SK-N-SH treated with all-trans-retinoic acid at 6 μM for 48 hours (cell line): ENCODE results near the gene ZC3H11A.
A peak's percentile ranks its signal among the peaks of the same experiment; 100 is the strongest.

ENCODE experiments used
- ATAC-seq: fragments of 200-7000 bp; cut with Tn5 transposase; 3 replicates; pipeline ENCODE4 v1.9.1; 2020; ENCODE audit warnings: mild to moderate bottlenecking, moderate library complexity
- ARNTL ChIP-seq: fragments of 450-650 bp; formaldehyde crosslinking; IDR thresholded peaks from 2 replicates; pipeline ENCODE4 v1.5.0; 2020; ENCODE audit warnings: low read depth, mild to moderate bottlenecking, moderate library complexity, borderline replicate concordance
- BACH2 ChIP-seq: fragments of 250-450 bp; sonication (Bioruptor Pico); IDR thresholded peaks from 2 replicates; pipeline ENCODE4 v1.9.0; 2021; ENCODE audit warnings: mild to moderate bottlenecking, borderline replicate concordance
- CSDC2 ChIP-seq: fragments of 250-450 bp; sonication (Bioruptor Pico); IDR thresholded peaks from 2 replicates; pipeline ENCODE4 v1.5.0; 2020; ENCODE audit warnings: mild to moderate bottlenecking, moderate library complexity
- CSRNP3 ChIP-seq: fragments of 250-450 bp; sonication (Bioruptor Pico); IDR thresholded peaks from 2 replicates; pipeline ENCODE4 v1.5.1; 2021; ENCODE audit warnings: mild to moderate bottlenecking, moderate library complexity
- ESRRG ChIP-seq: fragments of 250-450 bp; sonication (Bioruptor Pico); IDR thresholded peaks from 2 replicates; pipeline ENCODE4 v1.6.1; 2021; ENCODE audit warnings: mild to moderate bottlenecking
- GLIS3 ChIP-seq: fragments of 250-450 bp; sonication (Bioruptor Pico); IDR thresholded peaks from 2 replicates; pipeline ENCODE4 v1.5.0; 2020; ENCODE audit warnings: mild to moderate bottlenecking, moderate library complexity
- ISL1 ChIP-seq: fragments of 250-450 bp; sonication (Bioruptor Pico); IDR thresholded peaks from 2 replicates; pipeline ENCODE4 v2.1.2; 2022; ENCODE audit warnings: mild to moderate bottlenecking, moderate library complexity
- OSR1 ChIP-seq: fragments of 250-450 bp; sonication (Bioruptor Pico); IDR thresholded peaks from 2 replicates; pipeline ENCODE4 v1.8.0; 2022; ENCODE audit warnings: moderate library complexity, mild to moderate bottlenecking, inconsistent platforms
- PATZ1 ChIP-seq: fragments of 250-450 bp; sonication (Bioruptor Pico); IDR thresholded peaks from 2 replicates; pipeline ENCODE4 v1.8.0; 2020; ENCODE audit warnings: mild to moderate bottlenecking, moderate library complexity, borderline replicate concordance
- POU6F1 ChIP-seq: fragments of 250-450 bp; sonication (Bioruptor Pico); IDR thresholded peaks from 2 replicates; pipeline ENCODE4 v1.8.0; 2021; ENCODE audit warnings: low read depth, mild to moderate bottlenecking, moderate library complexity, borderline replicate concordance
- PPARA ChIP-seq: fragments of 250-450 bp; sonication (Bioruptor Pico); IDR thresholded peaks from 2 replicates; pipeline ENCODE4 v1.5.0; 2020; ENCODE audit warnings: mild to moderate bottlenecking, borderline replicate concordance
- TCF4 ChIP-seq: fragments of 250-450 bp; sonication (Bioruptor Pico); IDR thresholded peaks from 2 replicates; pipeline ENCODE4 v1.8.0; 2021; ENCODE audit warnings: mild to moderate bottlenecking, moderate library complexity, borderline replicate concordance
- TSHZ2 ChIP-seq: fragments of 250-450 bp; sonication (Bioruptor Pico); IDR thresholded peaks from 2 replicates; pipeline ENCODE4 v1.5.0; 2020; ENCODE audit warnings: mild to moderate bottlenecking, moderate library complexity
- ZC3H10 ChIP-seq: fragments of 250-450 bp; sonication (Bioruptor Pico); IDR thresholded peaks from 2 replicates; pipeline ENCODE4 v1.5.1; 2021; ENCODE audit warnings: mild to moderate bottlenecking, moderate library complexity
- ZFP3 ChIP-seq: fragments of 250-450 bp; sonication (Bioruptor Pico); IDR thresholded peaks from 2 replicates; pipeline ENCODE4 v1.5.0; 2020; ENCODE audit warnings: mild to moderate bottlenecking, moderate library complexity
- ZFP30 ChIP-seq: fragments of 450-650 bp; formaldehyde crosslinking; IDR thresholded peaks from 2 replicates; pipeline ENCODE4 v1.5.0; 2022; ENCODE audit warnings: mild to moderate bottlenecking, moderate library complexity
- ZNF70 ChIP-seq: fragments of 450-650 bp; formaldehyde crosslinking; IDR thresholded peaks from 2 replicates; pipeline ENCODE4 v1.5.0; 2020; ENCODE audit warnings: mild to moderate bottlenecking, moderate library complexity
- ZNF8 ChIP-seq: fragments of 450-650 bp; formaldehyde crosslinking; IDR thresholded peaks from 2 replicates; pipeline ENCODE4 v1.5.0; 2020; ENCODE audit warnings: mild to moderate bottlenecking, moderate library complexity
- TF ChIP-seq, protein P1 (sequence below): fragments of 250-450 bp; sonication (Bioruptor Pico); IDR thresholded peaks from 2 replicates; pipeline ENCODE4 v1.5.1; 2020; ENCODE audit warnings: low read depth, mild to moderate bottlenecking, moderate library complexity

Gene ZC3H11A

GRCh38 chr1:203765029-203765837 lies 30.2 kb upstream of the ZC3H11A start, which contains the start of gene LAX1:
Gene LAX1 (plus strand): TSS chr1:203765183. CDS start chr1:203765566, 383 bp downstream.
- no peak for TF ChIP-seq TCF4 (CRISPR knock-in tag)
- TF ChIP-seq ZFP30 (CRISPR knock-in tag) = no peak
- no peak for TF ChIP-seq ARNTL (CRISPR knock-in tag)
- TF ChIP-seq ZNF8 (CRISPR knock-in tag) = no peak
- TF ChIP-seq ZC3H10 (CRISPR knock-in tag) = no peak
- TF ChIP-seq OSR1 = no peak
- TF ChIP-seq BACH2 = no peak
- no peak for TF ChIP-seq GLIS3 (CRISPR knock-in tag)
- TF ChIP-seq, protein P1, sequence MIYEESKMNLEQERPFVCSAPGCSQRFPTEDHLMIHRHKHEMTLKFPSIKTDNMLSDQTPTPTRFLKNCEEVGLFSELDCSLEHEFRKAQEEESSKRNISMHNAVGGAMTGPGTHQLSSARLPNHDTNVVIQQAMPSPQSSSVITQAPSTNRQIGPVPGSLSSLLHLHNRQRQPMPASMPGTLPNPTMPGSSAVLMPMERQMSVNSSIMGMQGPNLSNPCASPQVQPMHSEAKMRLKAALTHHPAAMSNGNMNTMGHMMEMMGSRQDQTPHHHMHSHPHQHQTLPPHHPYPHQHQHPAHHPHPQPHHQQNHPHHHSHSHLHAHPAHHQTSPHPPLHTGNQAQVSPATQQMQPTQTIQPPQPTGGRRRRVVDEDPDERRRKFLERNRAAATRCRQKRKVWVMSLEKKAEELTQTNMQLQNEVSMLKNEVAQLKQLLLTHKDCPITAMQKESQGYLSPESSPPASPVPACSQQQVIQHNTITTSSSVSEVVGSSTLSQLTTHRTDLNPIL = no peak
- no peak for TF ChIP-seq PPARA (CRISPR knock-in tag)
- no peak for ATAC-seq

DNA sequence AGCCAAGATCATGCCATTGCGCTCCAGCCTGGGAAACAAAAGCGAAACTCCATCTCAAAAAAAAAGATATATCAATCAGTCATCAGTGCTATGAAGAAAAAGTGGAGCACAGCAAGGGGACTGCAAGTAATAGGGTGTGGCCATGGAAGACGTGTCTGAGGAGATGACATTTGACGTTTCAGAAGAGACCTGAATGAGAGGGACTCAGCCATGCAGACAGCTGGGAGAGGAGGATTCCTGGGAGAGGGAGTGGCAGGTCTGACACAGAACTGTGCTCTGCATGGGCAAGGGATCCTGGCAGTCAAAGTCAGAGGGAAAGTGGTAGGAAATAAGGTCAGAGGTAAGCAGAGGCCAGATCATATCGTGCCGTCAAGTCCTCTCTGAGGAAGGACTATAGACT lies 27.2 kb upstream of the ZC3H11A start:
- TF ChIP-seq TCF4 (CRISPR knock-in tag) (no peak), ARNTL (CRISPR knock-in tag) (no peak), POU6F1 (CRISPR knock-in tag) (no peak), CSDC2 (CRISPR knock-in tag) (no peak), ESRRG (no peak), ISL1 (CRISPR knock-in tag) (no peak), TSHZ2 (CRISPR knock-in tag) (no peak), GLIS3 (CRISPR knock-in tag) (no peak), ZFP3 (CRISPR knock-in tag) (no peak), ZFP30 (CRISPR knock-in tag) (no peak), PPARA (CRISPR knock-in tag) (no peak), CSRNP3 (CRISPR knock-in tag) (no peak)
- TF ChIP-seq, all 23 proteins: peak for 0
- ATAC-seq = no peak

DNA sequence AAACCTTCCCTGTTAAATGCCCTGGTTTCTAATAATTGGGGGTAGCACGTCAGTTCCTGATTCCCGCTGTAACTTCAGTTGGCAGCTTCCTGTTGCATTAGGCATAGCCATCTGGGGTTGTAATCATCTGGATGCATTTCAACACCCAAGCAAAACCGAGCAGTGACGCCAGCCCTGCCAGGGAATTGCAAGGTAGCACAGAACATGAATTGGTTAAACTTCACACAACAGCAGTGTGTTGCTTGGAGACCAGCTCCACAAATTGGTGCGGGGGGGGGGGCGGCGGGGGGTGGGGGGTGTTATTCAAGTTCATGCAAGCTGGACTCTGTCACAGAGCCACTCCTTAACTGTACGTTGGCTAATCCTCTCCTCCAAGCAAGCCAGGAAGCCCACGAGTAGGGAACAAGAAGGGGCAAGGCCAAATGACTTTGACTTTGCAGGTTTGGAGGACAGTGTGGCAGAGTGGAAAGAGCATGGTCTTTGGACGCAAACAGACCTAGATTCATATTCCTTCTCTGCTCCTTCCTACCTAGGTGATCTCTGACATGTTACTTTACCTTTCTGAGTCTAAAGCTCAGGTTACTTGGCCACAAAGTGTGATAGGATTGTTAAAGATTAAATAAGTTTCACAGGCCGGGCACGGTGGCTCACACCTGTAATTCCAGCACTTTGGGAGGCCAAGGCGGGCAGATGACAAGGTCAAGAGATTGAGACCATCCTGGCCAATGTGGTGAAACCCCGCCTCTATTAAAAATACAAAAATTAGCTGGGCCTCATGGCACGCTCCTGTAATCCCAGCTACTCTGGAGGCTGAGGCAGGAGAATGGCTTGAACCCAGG lies 25.7 kb upstream of the ZC3H11A start:
- ATAC-seq = peak; percentile 88
- TF ChIP-seq GLIS3 (CRISPR knock-in tag) (no peak), TCF4 (CRISPR knock-in tag) (no peak), ZNF70 (CRISPR knock-in tag) (no peak), ZFP3 (CRISPR knock-in tag) (no peak), OSR1 (no peak), ZNF8 (CRISPR knock-in tag) (no peak), POU6F1 (CRISPR knock-in tag) (no peak), PATZ1 (CRISPR knock-in tag) (no peak), ISL1 (CRISPR knock-in tag) (no peak), ARNTL (CRISPR knock-in tag) (no peak)
- TF ChIP-seq, all 23 proteins: peak for 0
